Measurements from ENCODE around the gene KLK15.
"Not testable (repeated sequence)": the region's sequence is repeated elsewhere in the genome, so short reads cannot be mapped to it uniquely, and the experiment has no call there.

KLK15 gene

DNA sequence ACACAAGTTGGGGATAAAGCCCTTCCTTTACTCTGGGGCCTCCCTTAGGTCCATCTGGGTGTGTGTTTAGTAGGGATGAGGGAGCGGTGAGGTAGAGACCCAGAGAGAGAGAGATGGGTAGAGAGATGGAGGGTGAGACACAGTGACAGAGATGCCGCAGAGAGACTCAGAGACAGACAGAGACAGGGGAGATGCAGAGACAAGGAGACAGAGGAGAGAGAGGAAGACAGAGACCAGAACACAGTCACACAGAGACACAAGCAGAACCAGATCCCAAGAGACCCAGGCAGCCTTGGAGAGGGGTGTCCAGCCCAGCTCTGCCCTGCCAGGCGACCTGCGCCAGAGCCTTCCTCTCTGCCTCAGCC lies 12.1 kb downstream of the KLK15 start:
- in situ Hi-C loops (cut with MboI; ENCODE audit: low sequenced_read_pairs): no loop called here

GRCh38 chr19:50820549-50821247 lies 12.7 kb downstream of the KLK15 start:
- in situ Hi-C loops (cut with MboI; ENCODE audit: low sequenced_read_pairs): no loop called here

GRCh38 chr19:50820086-50820485 lies 13.3 kb downstream of the KLK15 start:
- in situ Hi-C loops (cut with MboI; ENCODE audit: low sequenced_read_pairs): no loop called here

- in situ Hi-C loops (cut with MboI; ENCODE audit: low sequenced_read_pairs): no loop called here
Observed at GRCh38 chr19:50819636-50820035, 13.7 kb downstream of the KLK15 start.

- in situ Hi-C loops (cut with MboI; ENCODE audit: low sequenced_read_pairs): no loop called here
Observed at GRCh38 chr19:50818859-50819472, 14.4 kb downstream of the KLK15 start.

DNA sequence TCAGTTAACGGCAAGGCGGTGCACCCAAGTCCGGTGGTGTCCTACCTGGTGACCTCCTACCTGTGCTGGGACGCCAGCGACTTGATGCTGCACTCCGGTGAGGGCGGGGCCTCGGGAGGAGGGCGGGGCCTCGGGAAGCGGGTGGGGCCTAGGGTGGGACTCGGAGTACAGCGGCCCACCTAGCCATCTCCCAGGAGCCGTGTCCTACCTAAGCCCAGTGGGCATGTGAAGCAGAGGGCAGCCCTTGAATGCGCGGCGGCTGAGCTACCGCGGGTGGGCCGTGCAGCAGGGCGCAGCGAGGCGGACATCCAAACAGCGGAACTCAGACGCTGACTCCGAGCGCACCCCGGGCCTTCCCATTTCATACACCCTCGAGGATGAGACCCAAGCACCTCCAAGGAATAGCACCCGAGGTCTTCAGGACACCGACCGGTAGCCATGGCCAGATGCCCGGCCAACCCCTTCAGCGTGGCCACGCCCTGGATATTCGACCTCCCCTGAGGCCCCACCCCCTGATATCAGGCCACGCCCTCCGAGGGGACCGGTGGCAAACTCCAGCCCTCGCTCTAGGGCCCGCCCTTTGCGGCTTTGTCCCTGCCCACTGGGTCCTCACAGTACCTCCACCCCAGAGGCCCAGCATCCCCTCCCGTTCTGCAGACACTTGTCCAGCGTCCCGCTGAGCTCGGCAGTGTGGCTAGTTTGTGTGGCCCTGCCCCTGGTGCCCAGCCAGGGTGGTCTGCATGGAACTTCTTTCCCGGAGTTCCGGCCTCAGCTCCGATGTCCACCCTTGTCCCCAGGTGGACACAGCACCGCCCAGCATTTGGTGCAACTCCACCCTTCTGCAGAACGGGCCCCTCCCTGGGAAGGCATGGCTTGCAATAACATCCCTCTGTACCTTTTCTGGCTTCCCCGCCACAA lies 15.2 kb downstream of the KLK15 start:
- in situ Hi-C loops (cut with MboI; ENCODE audit: low sequenced_read_pairs): no loop called here

DNA sequence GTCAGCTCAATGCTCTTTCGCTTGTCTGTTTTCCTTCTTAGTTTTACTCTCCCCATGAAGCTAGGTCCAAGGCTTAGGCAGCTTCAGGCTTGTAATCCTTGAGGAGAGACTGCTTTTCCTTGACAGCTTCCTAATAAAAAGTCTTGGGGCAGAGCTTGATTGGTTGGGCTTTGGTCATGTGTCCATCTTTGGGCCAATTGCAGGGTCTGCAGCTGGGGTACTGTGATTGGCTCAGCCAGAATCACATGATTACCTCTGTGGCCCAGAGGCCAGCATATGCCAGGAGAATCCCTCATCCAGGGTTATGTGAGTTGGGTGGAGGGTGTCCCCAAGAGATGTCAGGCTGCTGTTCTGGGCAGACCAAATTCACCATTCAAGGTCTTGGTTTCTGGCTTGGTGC lies 17.9 kb downstream of the KLK15 start:
- in situ Hi-C loops (cut with MboI; ENCODE audit: low sequenced_read_pairs): no loop called here

DNA sequence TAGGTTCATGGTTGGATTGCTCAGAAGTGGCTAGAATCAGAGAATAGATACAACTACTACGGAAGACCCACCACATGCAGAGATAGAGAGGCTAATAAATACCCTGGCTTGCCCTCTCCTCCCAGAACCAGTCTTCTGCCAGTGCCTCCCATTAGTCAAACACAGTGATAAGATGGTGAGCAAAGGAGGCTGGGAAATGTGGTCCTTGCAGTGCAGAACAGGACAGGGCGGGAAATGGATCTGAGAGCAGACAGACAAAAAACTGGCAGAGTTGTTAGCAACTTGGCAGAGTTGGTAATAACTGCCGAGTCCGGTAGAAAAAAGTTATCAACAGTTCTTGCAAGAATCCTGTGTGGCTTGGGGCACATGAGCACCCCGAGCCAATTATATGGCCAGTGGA lies 18.5 kb downstream of the KLK15 start:
- in situ Hi-C loops (cut with MboI; ENCODE audit: low sequenced_read_pairs): no loop called here

- in situ Hi-C loops (cut with MboI; ENCODE audit: low sequenced_read_pairs): no loop called here
Observed at GRCh38 chr19:50812474-50812873, 20.9 kb downstream of the KLK15 start.

- in situ Hi-C loops (cut with MboI; ENCODE audit: low sequenced_read_pairs): not testable (repeated sequence)
Observed at GRCh38 chr19:50811622-50812238, 21.6 kb downstream of the KLK15 start.

- in situ Hi-C loops (cut with MboI; ENCODE audit: low sequenced_read_pairs): no loop called here
Observed at GRCh38 chr19:50808856-50809255, 24.5 kb downstream of the KLK15 start.

DNA sequence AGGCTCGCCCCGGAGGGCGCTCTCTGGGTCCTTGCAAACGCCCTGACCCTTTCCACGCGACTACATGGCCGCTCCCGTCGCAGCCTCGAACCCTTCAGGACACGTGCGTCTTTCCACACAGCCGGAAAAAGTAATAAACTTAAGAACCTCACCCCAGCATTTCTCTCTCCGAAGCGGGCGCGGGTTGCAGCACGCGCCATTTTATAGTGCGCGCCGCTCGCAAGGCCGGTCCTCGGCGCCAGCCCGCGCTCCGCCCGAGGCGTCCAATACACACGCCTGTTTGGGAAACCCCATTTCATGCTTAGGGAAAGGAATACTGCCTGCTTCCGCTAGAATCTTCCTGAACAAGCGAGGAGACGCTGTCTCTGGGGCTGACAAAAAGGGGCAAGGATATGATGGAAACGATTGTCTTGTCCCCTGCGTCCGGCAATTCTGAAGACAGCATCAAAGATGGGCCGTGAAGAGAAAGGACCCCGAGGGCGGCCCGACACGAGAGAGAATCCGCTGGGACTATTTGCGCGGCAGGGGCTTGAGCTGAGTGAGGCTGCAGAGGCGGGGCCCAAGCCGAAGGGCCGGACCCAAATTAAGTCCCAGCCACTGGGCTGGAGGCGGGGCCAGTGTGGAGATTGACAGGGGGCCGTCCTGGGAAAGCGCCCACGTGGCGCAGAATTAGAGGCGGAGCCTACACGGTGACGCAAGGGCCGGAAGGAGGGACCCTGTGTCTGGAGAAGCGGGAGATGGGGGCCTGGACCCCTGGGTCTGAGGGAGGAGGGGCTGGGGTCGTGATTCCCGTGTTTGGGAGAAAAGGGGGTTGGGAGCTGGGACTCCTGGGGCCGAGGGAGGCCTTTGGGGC lies 28.7 kb downstream of the KLK15 start:
- in situ Hi-C loops (cut with MboI; ENCODE audit: low sequenced_read_pairs): no loop called here

- in situ Hi-C loops (cut with MboI; ENCODE audit: low sequenced_read_pairs): no loop called here
Observed at GRCh38 chr19:50803633-50804419, 29.5 kb downstream of the KLK15 start.

- in situ Hi-C loops (cut with MboI; ENCODE audit: low sequenced_read_pairs): no loop called here
Observed at GRCh38 chr19:50801107-50801506, 32.3 kb downstream of the KLK15 start.

DNA sequence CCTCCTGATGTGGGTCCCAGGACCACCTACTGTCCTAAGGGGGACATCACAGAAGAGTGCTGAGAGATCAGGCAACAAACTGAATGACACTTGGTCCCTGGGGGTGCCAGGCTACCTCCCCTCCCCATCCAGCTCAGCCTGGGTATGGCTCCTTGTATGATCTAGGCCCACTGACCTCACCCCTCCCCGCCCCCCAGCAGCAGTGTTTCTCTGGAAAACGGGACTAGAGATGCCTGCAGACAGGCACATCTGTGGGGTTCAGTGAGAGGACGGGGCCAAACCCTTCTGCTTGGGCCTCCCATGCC lies 33.9 kb downstream of the KLK15 start:
- in situ Hi-C loops (cut with MboI; ENCODE audit: low sequenced_read_pairs): no loop called here

DNA sequence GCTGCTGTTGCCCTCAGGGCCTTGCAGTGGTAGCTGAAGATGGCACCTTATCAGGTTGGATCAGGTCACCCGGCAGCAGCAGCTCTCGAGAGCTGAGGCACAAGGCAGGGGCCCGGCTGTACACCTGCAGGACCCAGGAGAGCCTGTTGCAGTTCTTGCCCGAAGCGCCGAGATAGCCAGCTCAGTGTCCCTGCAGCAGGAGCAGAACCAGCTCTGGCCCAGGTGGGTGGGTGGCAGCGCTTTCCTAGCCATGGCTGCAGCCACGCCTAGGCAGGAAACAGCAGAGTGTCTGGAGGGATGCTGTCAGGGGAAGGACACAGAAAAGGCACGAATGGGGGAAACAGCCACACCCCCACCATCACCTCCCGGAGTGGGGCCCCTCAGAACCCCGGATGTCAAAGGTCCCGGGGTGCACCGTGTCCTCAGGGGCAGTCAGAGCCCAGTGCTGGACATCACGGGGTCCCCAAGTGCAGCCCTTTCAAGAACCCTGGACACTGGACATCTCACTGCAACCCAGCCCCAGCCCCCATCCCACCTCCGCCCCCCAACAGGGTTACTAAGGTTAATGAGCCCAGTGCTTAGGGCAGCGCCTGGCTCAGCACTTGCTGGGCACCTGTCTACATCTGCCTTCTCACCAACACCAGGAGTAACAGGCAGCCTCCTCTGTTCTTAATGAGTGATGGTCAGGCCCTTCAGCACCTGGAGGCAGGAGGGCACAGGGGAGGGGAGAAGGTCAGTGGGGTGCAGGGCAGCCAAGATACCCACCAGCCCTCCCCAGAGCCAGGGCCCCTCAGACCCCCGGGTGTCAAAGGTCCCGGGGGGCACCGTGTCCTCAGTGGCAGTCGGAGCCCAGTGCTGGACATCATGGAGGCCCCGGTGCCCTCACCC lies 34.5 kb downstream of the KLK15 start:
- in situ Hi-C loops (cut with MboI; ENCODE audit: low sequenced_read_pairs): no loop called here

DNA sequence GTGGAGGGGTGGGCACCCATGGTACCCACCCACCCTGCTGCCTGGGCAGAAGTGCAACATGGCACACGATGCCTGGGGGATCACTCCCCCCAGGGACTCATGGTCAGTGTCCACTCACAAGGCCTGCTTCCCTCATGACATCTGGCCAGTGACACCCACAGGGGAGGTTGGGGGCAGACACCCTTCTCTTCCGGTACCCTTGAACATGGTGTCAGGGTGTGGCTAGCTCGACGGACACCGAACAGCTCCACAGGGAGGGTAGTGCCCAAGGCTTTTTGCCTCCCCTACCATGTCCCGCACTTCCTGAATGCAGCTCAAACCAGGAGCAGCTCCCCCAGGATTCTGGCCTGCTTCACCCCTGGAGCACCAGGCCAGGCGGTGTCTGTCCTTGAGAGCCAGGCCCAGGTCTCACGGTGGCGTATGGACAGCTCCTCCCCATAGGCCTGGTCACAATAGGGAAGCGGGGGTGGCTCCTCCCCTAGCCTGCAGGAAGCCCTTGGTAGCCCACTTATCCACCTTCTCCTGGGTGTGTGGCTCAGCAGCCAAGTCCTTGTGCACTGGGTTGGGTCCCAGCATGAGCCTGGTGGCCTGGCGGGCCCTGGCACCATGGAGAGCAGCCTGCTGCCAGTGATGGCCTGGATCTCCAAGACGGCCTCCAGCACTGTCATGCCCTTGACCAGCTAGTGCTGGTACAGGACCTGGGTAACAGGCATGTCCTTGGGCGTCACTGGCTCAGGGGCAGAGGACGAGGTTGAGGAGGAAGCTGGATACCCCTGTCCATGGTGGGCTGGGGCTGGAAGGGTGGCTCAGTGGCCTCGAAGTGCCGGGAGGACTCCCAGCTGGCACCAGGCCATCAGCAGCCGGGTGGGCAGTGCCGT lies 35.4 kb downstream of the KLK15 start:
- in situ Hi-C loops (cut with MboI; ENCODE audit: low sequenced_read_pairs): no loop called here

DNA sequence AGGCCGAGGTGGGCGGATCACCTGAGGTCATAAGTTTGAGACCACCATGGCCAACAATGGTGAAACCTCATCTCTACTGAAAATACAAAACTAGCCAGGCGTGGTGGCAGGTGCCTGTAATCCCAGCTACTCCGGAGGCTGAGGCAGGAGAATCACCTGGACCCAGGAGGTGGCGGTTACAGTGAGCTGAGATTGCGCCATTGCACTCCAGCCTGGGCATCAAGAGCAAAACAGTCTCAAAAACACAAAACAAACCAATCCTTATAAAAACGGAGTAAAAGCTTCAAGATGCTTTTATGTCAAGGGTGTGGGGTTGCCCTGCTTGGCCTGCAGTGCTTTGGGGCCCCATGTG lies 36.0 kb downstream of the KLK15 start:
- in situ Hi-C loops (cut with MboI; ENCODE audit: low sequenced_read_pairs): no loop called here

Data from HL-60/S4 treated with retinoic acid at 250 ng/mL for 4 days and 3 days (cell line).